PC-9 (cell line): Measurements from ENCODE around the gene PIEZO2. TPM values are rescaled to one million over a fixed set of nuclear protein-coding genes. Genes with fewer than 3 reads are reported as not detected.

Experiments used
- BruUV-seq: library from RNA; stranded (reverse); fragments of 400-500 nt; replicated peaks from 2 replicates; lab custom pipeline; 2021; lab: Mats Ljungman, UMichigan
- CTCF ChIA-PET: fragments of 300-600 bp; sonication (Branson Sonifier 250); formaldehyde crosslinking; loops from one replicate; lab custom pipeline; 2022; ENCODE audit warnings: antibody characterized with exemption; lab: Charles Lee
- POLR2A ChIA-PET: fragments of 300-600 bp; sonication (Branson Sonifier 250); formaldehyde crosslinking; loops from one replicate; lab custom pipeline; 2022; ENCODE audit warnings: antibody characterized with exemption; ENCODE audit not compliant: unreplicated experiment; lab: Charles Lee
- DNase-seq, 2 experiments: peaks; one replicate each; pipeline versions ENCODE4 v3.0.0 to v3.0.0-alpha.2; 2015 to 2022; ENCODE audit warnings: mixed read lengths in 1 of 2
- H2AFZ ChIP-seq: fragments of 200-600 bp; sonication (generic); 2 replicates; pipeline ENCODE4 v1.8.1; 2017; ENCODE audit warnings: antibody characterized with exemption
- H3F3A ChIP-seq: fragments of 200-600 bp; sonication (generic); 2 replicates; pipeline ENCODE4 v1.8.1; 2017; ENCODE audit warnings: antibody characterized with exemption, mild to moderate bottlenecking, low read depth; ENCODE audit not compliant: insufficient read depth
- H3K27ac ChIP-seq: fragments of 200-600 bp; sonication (generic); 2 replicates; pipeline ENCODE4 v1.6.1; 2016; ENCODE audit warnings: mixed run types
- H3K27me3 ChIP-seq: fragments of 200-600 bp; sonication (generic); 2 replicates; pipeline ENCODE4 v1.6.1; 2016; ENCODE audit warnings: low read depth, mixed run types; ENCODE audit not compliant: insufficient read depth
- H3K36me3 ChIP-seq: fragments of 200-600 bp; sonication (generic); 2 replicates; pipeline ENCODE4 v1.6.1; 2016; ENCODE audit warnings: low read depth, mixed run types
- H3K4me1 ChIP-seq: fragments of 200-600 bp; sonication (generic); replicated peaks from 2 replicates; pipeline ENCODE4 v1.6.1; 2016; ENCODE audit warnings: mixed run types; ENCODE audit not compliant: insufficient read depth
- H3K4me2 ChIP-seq: fragments of 200-600 bp; sonication (generic); 2 replicates; pipeline ENCODE4 v1.6.1; 2017; ENCODE audit warnings: mixed run types
- H3K4me3 ChIP-seq: fragments of 200-600 bp; sonication (generic); 2 replicates; pipeline ENCODE4 v1.6.1; 2016; ENCODE audit warnings: mixed run types
- H3K79me2 ChIP-seq: fragments of 200-600 bp; sonication (generic); 2 replicates; pipeline ENCODE4 v1.6.1; 2017; ENCODE audit warnings: low read depth, mixed run types
- H3K9me2 ChIP-seq: fragments of 200-600 bp; sonication (generic); 2 replicates; pipeline ENCODE4 v1.8.1; 2017; ENCODE audit warnings: mild to moderate bottlenecking; ENCODE audit not compliant: insufficient read depth
- H3K9me3 ChIP-seq: fragments of 200-600 bp; sonication (generic); 2 replicates; pipeline ENCODE4 v1.8.1; 2016; ENCODE audit warnings: low read depth; ENCODE audit not compliant: insufficient read depth
- H4K20me1 ChIP-seq: fragments of 200-600 bp; sonication (generic); 2 replicates; pipeline ENCODE4 v1.8.1; 2017; ENCODE audit not compliant: insufficient read depth
- CTCF ChIP-seq: fragments of 200-600 bp; sonication (generic); conservative IDR thresholded peaks from 2 replicates; pipeline ENCODE4 v1.6.1; 2017; ENCODE audit warnings: mixed run types, antibody characterized with exemption, mild to moderate bottlenecking, moderate library complexity
- EZH2 ChIP-seq: fragments of 200-600 bp; sonication (generic); IDR thresholded peaks from 2 replicates; pipeline ENCODE4 v1.8.0; 2017; ENCODE audit warnings: antibody characterized with exemption, low read depth
- intact Hi-C: fragments of 100-400 bp; cut with micrococcal nuclease; formaldehyde crosslinking; loops from one replicate; pipeline ENCODE4 v1.10.0; 2022; ENCODE audit not compliant: unreplicated experiment
- total RNA-seq: library from RNA; stranded (reverse); gene quantifications from 2 replicates; pipeline ENCODE4 v1.2.3, GENCODE V29; 2021

The PIEZO2 gene
- total RNA-seq, 1 experiment from 2014 or later = not detected

GRCh38 chr18:11031966-11032365 lies 117.4 kb downstream of the PIEZO2 start:
- peaks cover 42% of the 10 kb centered on the region for H3K27me3 ChIP-seq
- no peak for DNase-seq
- H3F3A ChIP-seq = no peaks in the 10 kb centered on the region
- H3K79me2 ChIP-seq = no peaks in the 10 kb centered on the region
- H3K4me2 ChIP-seq = no peak overlapping the region
- no peak overlapping the region for H2AFZ ChIP-seq
- H3K36me3 ChIP-seq = no peaks in the 10 kb centered on the region
- no peaks in the 10 kb centered on the region for H4K20me1 ChIP-seq
- TF ChIP-seq EZH2 = no peak
- no peak for TF ChIP-seq CTCF
- no peak overlapping the region for H3K4me3 ChIP-seq
- intact Hi-C loops = no loop called here
- no peaks in the 10 kb centered on the region for H3K9me2 ChIP-seq
- no peaks in the 10 kb centered on the region for H3K4me1 ChIP-seq
- H3K9me3 ChIP-seq = no peaks in the 10 kb centered on the region
- no peak overlapping the region for H3K27ac ChIP-seq
- ChIA-PET POLR2A (no interaction called here), CTCF (no interaction called here)
- BruUV-seq = no TSS peak

- H3K4me3 ChIP-seq = no peak overlapping the region
- peaks cover 57% of the 10 kb centered on the region for H3K27me3 ChIP-seq
- BruUV-seq = no TSS peak
Measured at GRCh38 chr18:11029021-11029420, 120.3 kb downstream of the PIEZO2 start.

GRCh38 chr18:11027862-11028261 lies 121.5 kb downstream of the PIEZO2 start:
- POLR2A ChIA-PET = no interaction called here
- intact Hi-C loops = no loop called here
- Histone ChIP-seq H3K4me3 (no peak overlapping the region), H3K27ac (no peak overlapping the region), H3K27me3 (peaks cover 64% of the 10 kb centered on the region), H3K79me2 (no peaks in the 10 kb centered on the region), H3K4me2 (no peak overlapping the region), H3K9me2 (no peaks in the 10 kb centered on the region), H2AFZ (no peak overlapping the region), H4K20me1 (no peaks in the 10 kb centered on the region), H3K36me3 (no peaks in the 10 kb centered on the region), H3K4me1 (no peaks in the 10 kb centered on the region), H3K9me3 (no peaks in the 10 kb centered on the region), H3F3A (no peaks in the 10 kb centered on the region)
- TF ChIP-seq EZH2 = no peak
- no peak for TF ChIP-seq CTCF
- no peak for DNase-seq
- BruUV-seq = no TSS peak
- CTCF ChIA-PET = no interaction called here

More at GRCh38 chr18:11029021-11029420, 120.3 kb downstream of the PIEZO2 start:
- H3K36me3 ChIP-seq = no peaks in the 10 kb centered on the region
- H4K20me1 ChIP-seq = no peaks in the 10 kb centered on the region
- H3K27ac ChIP-seq = no peak overlapping the region
- ChIA-PET CTCF (interaction anchor here (0.5 kb wide), 1 partner anchor 11 kb away, joined by 4 read pairs; no protein-coding TSS in a partner anchor), POLR2A (no interaction called here)
- no peaks in the 10 kb centered on the region for H3K79me2 ChIP-seq
- H3K9me2 ChIP-seq = no peaks in the 10 kb centered on the region
- H3K9me3 ChIP-seq = no peaks in the 10 kb centered on the region
- no peaks in the 10 kb centered on the region for H3F3A ChIP-seq
- no peak overlapping the region for H3K4me2 ChIP-seq
- intact Hi-C loops = no loop called here
- TF ChIP-seq CTCF (no peak), EZH2 (no peak)
- H3K4me1 ChIP-seq = no peaks in the 10 kb centered on the region
- H2AFZ ChIP-seq = no peak overlapping the region
- no peak for DNase-seq
